ENCODE data around the gene DMPK. TPM values are rescaled to one million over a fixed set of nuclear protein-coding genes. Genes with fewer than 3 reads are reported as not detected.

The DMPK gene
- total and polyA plus RNA-seq, 2 experiments from 2014 or later = 9.8 to 24.0 TPM

DNA sequence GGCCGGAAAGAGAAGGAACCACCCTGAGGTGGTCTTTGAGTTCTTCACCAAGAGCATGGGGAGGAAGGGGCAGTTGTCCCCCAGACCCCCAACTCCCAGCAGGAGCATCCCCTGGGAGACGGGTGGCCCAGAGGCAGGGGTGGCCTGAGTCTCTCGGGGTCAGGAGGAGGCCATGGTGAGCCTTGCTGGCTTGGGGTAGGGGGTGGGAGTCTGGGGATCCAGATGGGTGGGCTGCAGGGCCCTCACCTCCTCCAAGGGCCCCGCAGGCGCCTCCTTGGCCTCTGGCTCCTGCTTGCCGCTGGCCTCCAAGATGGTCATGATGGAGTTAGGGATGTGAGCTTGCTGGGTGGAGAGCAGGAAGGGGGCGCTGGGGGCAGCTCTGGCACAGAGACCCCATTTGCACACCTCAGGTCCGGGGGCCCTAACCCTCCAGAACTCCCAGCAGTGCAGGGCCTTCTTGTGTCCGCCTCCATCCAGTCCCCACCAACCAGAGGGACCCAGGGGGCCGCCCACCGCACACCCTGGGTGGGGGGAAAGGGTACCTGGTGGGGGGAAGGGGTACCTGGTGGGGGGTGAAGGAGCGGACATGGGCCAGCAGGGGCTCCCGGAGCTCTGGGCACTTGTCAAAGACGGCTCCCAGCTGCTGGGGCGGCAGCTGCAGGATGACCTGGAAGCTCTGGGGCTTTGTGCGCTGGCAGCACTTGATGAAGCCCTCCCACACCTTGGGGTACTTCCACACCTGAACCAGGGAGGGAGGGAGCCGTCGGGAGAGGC is 34.1 kb upstream of the DMPK start:
- Mint-ChIP-seq H3K4me1 (peaks cover 41% of the 10 kb centered on the region), H3K27me3 (ENCODE audit: insufficient read depth, low read depth, poor library complexity) (peaks cover 26% of the 10 kb centered on the region), H3K4me3 (peak overlapping the region; percentile 87), H3K36me3 (ENCODE audit: low read depth) (peaks cover 24% of the 10 kb centered on the region), H3K27ac (peak overlapping the region; percentile 97), H3K9me3 (no peaks in the 10 kb centered on the region)
- Histone ChIP-seq H3K4me3 (peak overlapping the region; percentile 79), H3K4me1 (ENCODE audit: insufficient read depth) (peaks cover 39% of the 10 kb centered on the region), H3F3A (replicated peaks; ENCODE audit: low read depth) (peaks cover 41% of the 10 kb centered on the region; the same call in 1 of the 2 replicates), H2AFZ (no peak overlapping the region), H3K36me3 (ENCODE audit: insufficient read depth) (no peaks in the 10 kb centered on the region; the same call in 1 of the 2 replicates), H3K27me3 (ENCODE audit: insufficient read depth) (no peaks in the 10 kb centered on the region), H3K9me2 (ENCODE audit: insufficient read depth) (no peaks in the 10 kb centered on the region), H4K20me1 (replicated peaks; ENCODE audit: insufficient read depth) (no peaks in the 10 kb centered on the region; the same call in 1 of the 2 replicates), H3K4me2 (peak overlapping the region; percentile 92), H3K27ac (ENCODE audit: low read depth) (peak overlapping the region; percentile 95), H3K79me2 (replicated peaks; ENCODE audit: insufficient read depth) (no peaks in the 10 kb centered on the region)
- DNase-seq (ENCODE audit: low spot score) (peak; percentile 60), ATAC-seq (peak; percentile 1)
- TF ChIP-seq, protein P1, sequence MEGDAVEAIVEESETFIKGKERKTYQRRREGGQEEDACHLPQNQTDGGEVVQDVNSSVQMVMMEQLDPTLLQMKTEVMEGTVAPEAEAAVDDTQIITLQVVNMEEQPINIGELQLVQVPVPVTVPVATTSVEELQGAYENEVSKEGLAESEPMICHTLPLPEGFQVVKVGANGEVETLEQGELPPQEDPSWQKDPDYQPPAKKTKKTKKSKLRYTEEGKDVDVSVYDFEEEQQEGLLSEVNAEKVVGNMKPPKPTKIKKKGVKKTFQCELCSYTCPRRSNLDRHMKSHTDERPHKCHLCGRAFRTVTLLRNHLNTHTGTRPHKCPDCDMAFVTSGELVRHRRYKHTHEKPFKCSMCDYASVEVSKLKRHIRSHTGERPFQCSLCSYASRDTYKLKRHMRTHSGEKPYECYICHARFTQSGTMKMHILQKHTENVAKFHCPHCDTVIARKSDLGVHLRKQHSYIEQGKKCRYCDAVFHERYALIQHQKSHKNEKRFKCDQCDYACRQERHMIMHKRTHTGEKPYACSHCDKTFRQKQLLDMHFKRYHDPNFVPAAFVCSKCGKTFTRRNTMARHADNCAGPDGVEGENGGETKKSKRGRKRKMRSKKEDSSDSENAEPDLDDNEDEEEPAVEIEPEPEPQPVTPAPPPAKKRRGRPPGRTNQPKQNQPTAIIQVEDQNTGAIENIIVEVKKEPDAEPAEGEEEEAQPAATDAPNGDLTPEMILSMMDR (conservative IDR thresholded peaks at IDR 0.05; ENCODE audit: low read depth in 2 of 2) = no peak
- TF ChIP-seq ZNF331 (CRISPR knock-in tag; IDR thresholded peaks at IDR 0.05; ENCODE audit: low read depth) (no peak), EZH2 (IDR thresholded peaks at IDR 0.05; ENCODE audit: low read depth, unreplicated experiment) (no peak), POLR2AphosphoS5 (IDR thresholded peaks at IDR 0.05; ENCODE audit: low read depth) (no peak), STAT1 (IDR thresholded peaks at IDR 0.05; ENCODE audit: unreplicated experiment) (no peak), JUNB (IDR thresholded peaks at IDR 0.05; ENCODE audit: unreplicated experiment) (no peak), EZH2phosphoT487 (IDR thresholded peaks at IDR 0.05; ENCODE audit: unreplicated experiment) (no peak), NANOG (IDR thresholded peaks at IDR 0.05; ENCODE audit: borderline replicate concordance) (no peak), ZNF114 (CRISPR knock-in tag; IDR thresholded peaks at IDR 0.05) (no peak), CREB1 (CRISPR knock-in tag; IDR thresholded peaks at IDR 0.05; ENCODE audit: low read depth) (no peak)
- TF ChIP-seq, protein P2, sequence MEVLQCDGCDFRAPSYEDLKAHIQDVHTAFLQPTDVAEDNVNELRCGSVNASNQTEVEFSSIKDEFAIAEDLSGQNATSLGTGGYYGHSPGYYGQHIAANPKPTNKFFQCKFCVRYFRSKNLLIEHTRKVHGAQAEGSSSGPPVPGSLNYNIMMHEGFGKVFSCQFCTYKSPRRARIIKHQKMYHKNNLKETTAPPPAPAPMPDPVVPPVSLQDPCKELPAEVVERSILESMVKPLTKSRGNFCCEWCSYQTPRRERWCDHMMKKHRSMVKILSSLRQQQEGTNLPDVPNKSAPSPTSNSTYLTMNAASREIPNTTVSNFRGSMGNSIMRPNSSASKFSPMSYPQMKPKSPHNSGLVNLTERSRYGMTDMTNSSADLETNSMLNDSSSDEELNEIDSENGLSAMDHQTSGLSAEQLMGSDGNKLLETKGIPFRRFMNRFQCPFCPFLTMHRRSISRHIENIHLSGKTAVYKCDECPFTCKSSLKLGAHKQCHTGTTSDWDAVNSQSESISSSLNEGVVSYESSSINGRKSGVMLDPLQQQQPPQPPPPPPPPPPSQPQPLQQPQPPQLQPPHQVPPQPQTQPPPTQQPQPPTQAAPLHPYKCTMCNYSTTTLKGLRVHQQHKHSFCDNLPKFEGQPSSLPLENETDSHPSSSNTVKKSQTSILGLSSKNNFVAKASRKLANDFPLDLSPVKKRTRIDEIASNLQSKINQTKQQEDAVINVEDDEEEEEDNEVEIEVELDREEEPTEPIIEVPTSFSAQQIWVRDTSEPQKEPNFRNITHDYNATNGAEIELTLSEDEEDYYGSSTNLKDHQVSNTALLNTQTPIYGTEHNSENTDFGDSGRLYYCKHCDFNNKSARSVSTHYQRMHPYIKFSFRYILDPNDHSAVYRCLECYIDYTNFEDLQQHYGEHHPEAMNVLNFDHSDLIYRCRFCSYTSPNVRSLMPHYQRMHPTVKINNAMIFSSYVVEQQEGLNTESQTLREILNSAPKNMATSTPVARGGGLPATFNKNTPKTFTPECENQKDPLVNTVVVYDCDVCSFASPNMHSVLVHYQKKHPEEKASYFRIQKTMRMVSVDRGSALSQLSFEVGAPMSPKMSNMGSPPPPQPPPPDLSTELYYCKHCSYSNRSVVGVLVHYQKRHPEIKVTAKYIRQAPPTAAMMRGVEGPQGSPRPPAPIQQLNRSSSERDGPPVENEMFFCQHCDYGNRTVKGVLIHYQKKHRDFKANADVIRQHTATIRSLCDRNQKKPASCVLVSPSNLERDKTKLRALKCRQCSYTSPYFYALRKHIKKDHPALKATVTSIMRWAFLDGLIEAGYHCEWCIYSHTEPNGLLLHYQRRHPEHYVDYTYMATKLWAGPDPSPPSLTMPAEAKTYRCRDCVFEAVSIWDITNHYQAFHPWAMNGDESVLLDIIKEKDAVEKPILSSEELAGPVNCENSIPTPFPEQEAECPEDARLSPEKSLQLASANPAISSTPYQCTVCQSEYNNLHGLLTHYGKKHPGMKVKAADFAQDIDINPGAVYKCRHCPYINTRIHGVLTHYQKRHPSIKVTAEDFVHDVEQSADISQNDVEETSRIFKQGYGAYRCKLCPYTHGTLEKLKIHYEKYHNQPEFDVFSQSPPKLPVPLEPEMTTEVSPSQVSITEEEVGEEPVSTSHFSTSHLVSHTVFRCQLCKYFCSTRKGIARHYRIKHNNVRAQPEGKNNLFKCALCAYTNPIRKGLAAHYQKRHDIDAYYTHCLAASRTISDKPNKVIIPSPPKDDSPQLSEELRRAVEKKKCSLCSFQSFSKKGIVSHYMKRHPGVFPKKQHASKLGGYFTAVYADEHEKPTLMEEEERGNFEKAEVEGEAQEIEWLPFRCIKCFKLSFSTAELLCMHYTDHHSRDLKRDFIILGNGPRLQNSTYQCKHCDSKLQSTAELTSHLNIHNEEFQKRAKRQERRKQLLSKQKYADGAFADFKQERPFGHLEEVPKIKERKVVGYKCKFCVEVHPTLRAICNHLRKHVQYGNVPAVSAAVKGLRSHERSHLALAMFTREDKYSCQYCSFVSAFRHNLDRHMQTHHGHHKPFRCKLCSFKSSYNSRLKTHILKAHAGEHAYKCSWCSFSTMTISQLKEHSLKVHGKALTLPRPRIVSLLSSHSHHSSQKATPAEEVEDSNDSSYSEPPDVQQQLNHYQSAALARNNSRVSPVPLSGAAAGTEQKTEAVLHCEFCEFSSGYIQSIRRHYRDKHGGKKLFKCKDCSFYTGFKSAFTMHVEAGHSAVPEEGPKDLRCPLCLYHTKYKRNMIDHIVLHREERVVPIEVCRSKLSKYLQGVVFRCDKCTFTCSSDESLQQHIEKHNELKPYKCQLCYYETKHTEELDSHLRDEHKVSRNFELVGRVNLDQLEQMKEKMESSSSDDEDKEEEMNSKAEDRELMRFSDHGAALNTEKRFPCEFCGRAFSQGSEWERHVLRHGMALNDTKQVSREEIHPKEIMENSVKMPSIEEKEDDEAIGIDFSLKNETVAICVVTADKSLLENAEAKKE (CRISPR knock-in tag; IDR thresholded peaks at IDR 0.05) = no peak
- TF ChIP-seq, protein P3, sequence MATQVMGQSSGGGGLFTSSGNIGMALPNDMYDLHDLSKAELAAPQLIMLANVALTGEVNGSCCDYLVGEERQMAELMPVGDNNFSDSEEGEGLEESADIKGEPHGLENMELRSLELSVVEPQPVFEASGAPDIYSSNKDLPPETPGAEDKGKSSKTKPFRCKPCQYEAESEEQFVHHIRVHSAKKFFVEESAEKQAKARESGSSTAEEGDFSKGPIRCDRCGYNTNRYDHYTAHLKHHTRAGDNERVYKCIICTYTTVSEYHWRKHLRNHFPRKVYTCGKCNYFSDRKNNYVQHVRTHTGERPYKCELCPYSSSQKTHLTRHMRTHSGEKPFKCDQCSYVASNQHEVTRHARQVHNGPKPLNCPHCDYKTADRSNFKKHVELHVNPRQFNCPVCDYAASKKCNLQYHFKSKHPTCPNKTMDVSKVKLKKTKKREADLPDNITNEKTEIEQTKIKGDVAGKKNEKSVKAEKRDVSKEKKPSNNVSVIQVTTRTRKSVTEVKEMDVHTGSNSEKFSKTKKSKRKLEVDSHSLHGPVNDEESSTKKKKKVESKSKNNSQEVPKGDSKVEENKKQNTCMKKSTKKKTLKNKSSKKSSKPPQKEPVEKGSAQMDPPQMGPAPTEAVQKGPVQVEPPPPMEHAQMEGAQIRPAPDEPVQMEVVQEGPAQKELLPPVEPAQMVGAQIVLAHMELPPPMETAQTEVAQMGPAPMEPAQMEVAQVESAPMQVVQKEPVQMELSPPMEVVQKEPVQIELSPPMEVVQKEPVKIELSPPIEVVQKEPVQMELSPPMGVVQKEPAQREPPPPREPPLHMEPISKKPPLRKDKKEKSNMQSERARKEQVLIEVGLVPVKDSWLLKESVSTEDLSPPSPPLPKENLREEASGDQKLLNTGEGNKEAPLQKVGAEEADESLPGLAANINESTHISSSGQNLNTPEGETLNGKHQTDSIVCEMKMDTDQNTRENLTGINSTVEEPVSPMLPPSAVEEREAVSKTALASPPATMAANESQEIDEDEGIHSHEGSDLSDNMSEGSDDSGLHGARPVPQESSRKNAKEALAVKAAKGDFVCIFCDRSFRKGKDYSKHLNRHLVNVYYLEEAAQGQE (IDR thresholded peaks at IDR 0.05; ENCODE audit: unreplicated experiment) = no peak
- TF ChIP-seq, protein P4, sequence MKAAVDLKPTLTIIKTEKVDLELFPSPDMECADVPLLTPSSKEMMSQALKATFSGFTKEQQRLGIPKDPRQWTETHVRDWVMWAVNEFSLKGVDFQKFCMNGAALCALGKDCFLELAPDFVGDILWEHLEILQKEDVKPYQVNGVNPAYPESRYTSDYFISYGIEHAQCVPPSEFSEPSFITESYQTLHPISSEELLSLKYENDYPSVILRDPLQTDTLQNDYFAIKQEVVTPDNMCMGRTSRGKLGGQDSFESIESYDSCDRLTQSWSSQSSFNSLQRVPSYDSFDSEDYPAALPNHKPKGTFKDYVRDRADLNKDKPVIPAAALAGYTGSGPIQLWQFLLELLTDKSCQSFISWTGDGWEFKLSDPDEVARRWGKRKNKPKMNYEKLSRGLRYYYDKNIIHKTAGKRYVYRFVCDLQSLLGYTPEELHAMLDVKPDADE (IDR thresholded peaks at IDR 0.05) = no peak

Measured in GM23338 (cell line).